Activated T-helper 2 cell treated with anti-CD3 and anti-CD28 coated beads, Interferon-gamma antibody, Interleukin-2, Interleukin-4, amounts not matched to agents 10 μg/mL and 5 μg/mL and 100 μg/mL, durations not matched to agents 14 hours and 24 hours and 36 hours (primary cell): ENCODE data around the gene RAP2B. TPM values are rescaled to one million over a fixed set of nuclear protein-coding genes. Genes with fewer than 3 reads are reported as not detected.
A peak's percentile ranks its signal among the peaks of the same experiment; 100 is the strongest.
"Not testable (repeated sequence)": the region's sequence is repeated elsewhere in the genome, so short reads cannot be mapped to it uniquely, and the experiment has no call there.

Experiments used
- DNase-seq: peaks from one replicate; pipeline ENCODE4 v3.0.0; 2021; ENCODE audit warnings: low spot score
- H3K27ac Mint-ChIP-seq: one replicate; pipeline ENCODE4 v1.8.0; 2021; ENCODE audit warnings: mixed read lengths
- H3K27me3 Mint-ChIP-seq: one replicate; pipeline ENCODE4 v1.8.0; 2021; ENCODE audit warnings: low read depth, mixed read lengths
- H3K36me3 Mint-ChIP-seq: one replicate; pipeline ENCODE4 v1.8.0; 2021; ENCODE audit warnings: low read depth, mixed read lengths
- H3K4me1 Mint-ChIP-seq: one replicate; pipeline ENCODE4 v1.8.0; 2021; ENCODE audit warnings: low read depth, mixed read lengths
- H3K4me3 Mint-ChIP-seq: one replicate; pipeline ENCODE4 v1.8.0; 2021; ENCODE audit warnings: low read depth, mild to moderate bottlenecking, moderate library complexity, mixed read lengths
- H3K9me3 Mint-ChIP-seq: one replicate; pipeline ENCODE4 v1.8.0; 2021; ENCODE audit warnings: mixed read lengths
- intact Hi-C: fragments of 100-400 bp; cut with micrococcal nuclease; formaldehyde crosslinking; loops from one replicate; pipeline ENCODE4 v1.15.1; 2023
- total RNA-seq: library from RNA; stranded (reverse); gene quantifications from 2 replicates; pipeline ENCODE4 v1.2.3, GENCODE V29; 2022

Gene RAP2B
- total RNA-seq, 1 donor from 2014 or later, result 13.7 TPM

- no peaks in the 10 kb centered on the region for H3K36me3 Mint-ChIP-seq
- no peaks in the 10 kb centered on the region for H3K27me3 Mint-ChIP-seq
- peaks cover 18% of the 10 kb centered on the region for H3K4me1 Mint-ChIP-seq
- intact Hi-C loops, result no loop called here
- H3K4me3 Mint-ChIP-seq, result no peak overlapping the region
- H3K27ac Mint-ChIP-seq, result no peak overlapping the region
- no peak for DNase-seq
- H3K9me3 Mint-ChIP-seq, result no peaks in the 10 kb centered on the region
Observed at GRCh38 chr3:153144779-153145178, 17.2 kb upstream of the RAP2B start.

- Mint-ChIP-seq H3K27ac (no peak overlapping the region), H3K4me1 (peaks cover 15% of the 10 kb centered on the region)
- intact Hi-C loops, result no loop called here
Observed at GRCh38 chr3:153145454-153145853, 16.6 kb upstream of the RAP2B start.

GRCh38 chr3:153146191-153147053, 15.6 kb upstream of the RAP2B start:
- H3K4me1 Mint-ChIP-seq, result peaks cover 13% of the 10 kb centered on the region
- no peak for DNase-seq
- no peaks in the 10 kb centered on the region for H3K36me3 Mint-ChIP-seq
- H3K9me3 Mint-ChIP-seq, result no peaks in the 10 kb centered on the region
- no peaks in the 10 kb centered on the region for H3K27me3 Mint-ChIP-seq
- intact Hi-C loops, result no loop called here
- H3K27ac Mint-ChIP-seq, result no peak overlapping the region
- no peak overlapping the region for H3K4me3 Mint-ChIP-seq

More at GRCh38 chr3:153145454-153145853, 16.6 kb upstream of the RAP2B start:
- Mint-ChIP-seq H3K36me3 (no peaks in the 10 kb centered on the region), H3K27me3 (no peaks in the 10 kb centered on the region), H3K9me3 (no peaks in the 10 kb centered on the region), H3K4me3 (no peak overlapping the region)
- DNase-seq, result no peak

GRCh38 chr3:153150991-153151390, 11.0 kb upstream of the RAP2B start:
- Mint-ChIP-seq H3K4me1 (peaks cover 5% of the 10 kb centered on the region), H3K27ac (no peak overlapping the region)

GRCh38 chr3:153155786-153156185, 6.2 kb upstream of the RAP2B start:
- intact Hi-C loops, H3K4me3 Mint-ChIP-seq, H3K9me3 Mint-ChIP-seq, DNase-seq, H3K36me3 Mint-ChIP-seq, H3K27me3 Mint-ChIP-seq, H3K4me1 Mint-ChIP-seq, H3K27ac Mint-ChIP-seq: not testable (repeated sequence)

More at GRCh38 chr3:153150991-153151390, 11.0 kb upstream of the RAP2B start:
- H3K36me3 Mint-ChIP-seq, result no peaks in the 10 kb centered on the region
- no peak overlapping the region for H3K4me3 Mint-ChIP-seq
- intact Hi-C loops, result no loop called here
- no peak for DNase-seq
- no peaks in the 10 kb centered on the region for H3K27me3 Mint-ChIP-seq
- no peaks in the 10 kb centered on the region for H3K9me3 Mint-ChIP-seq

- intact Hi-C loops, result no loop called here
- no peak for DNase-seq
- Mint-ChIP-seq H3K4me1 (peaks cover 4% of the 10 kb centered on the region), H3K9me3 (no peaks in the 10 kb centered on the region), H3K4me3 (no peak overlapping the region), H3K36me3 (peaks cover 3% of the 10 kb centered on the region), H3K27me3 (no peaks in the 10 kb centered on the region), H3K27ac (no peak overlapping the region)
Observed at GRCh38 chr3:153158189-153158588, 3.8 kb upstream of the RAP2B start.

- peaks cover 11% of the 10 kb centered on the region for H3K4me1 Mint-ChIP-seq
- no peak for DNase-seq
- intact Hi-C loops, result no loop called here
- no peak overlapping the region for H3K27ac Mint-ChIP-seq
- no peaks in the 10 kb centered on the region for H3K9me3 Mint-ChIP-seq
- peaks cover 12% of the 10 kb centered on the region for H3K36me3 Mint-ChIP-seq
- H3K27me3 Mint-ChIP-seq, result no peaks in the 10 kb centered on the region
- H3K4me3 Mint-ChIP-seq, result peak overlapping the region; percentile 94
Observed at GRCh38 chr3:153158961-153159735, 2.9 kb upstream of the RAP2B start.

- Mint-ChIP-seq H3K9me3 (no peaks in the 10 kb centered on the region), H3K27ac (no peak overlapping the region), H3K36me3 (peaks cover 20% of the 10 kb centered on the region), H3K4me3 (peak overlapping the region; percentile 94), H3K4me1 (peaks cover 18% of the 10 kb centered on the region), H3K27me3 (no peaks in the 10 kb centered on the region)
- no peak for DNase-seq
- intact Hi-C loops, result loop anchor here (2.0 to 10.0 kb wide), 4 partner anchors 129 to 1955 kb away; partner anchors contain the start of genes GPR171 and MBNL1
Observed at GRCh38 chr3:153159771-153160397, 2.1 kb upstream of the RAP2B start.

- Mint-ChIP-seq H3K27me3 (no peaks in the 10 kb centered on the region), H3K4me3 (peak overlapping the region; percentile 94), H3K4me1 (peaks cover 25% of the 10 kb centered on the region), H3K36me3 (peaks cover 27% of the 10 kb centered on the region), H3K9me3 (no peaks in the 10 kb centered on the region), H3K27ac (peak overlapping the region; percentile 97)
- intact Hi-C loops, result loop anchor here (1.0 to 10.0 kb wide), 7 partner anchors 22 to 1956 kb away; partner anchors contain the start of genes GPR171 and MBNL1
- peak; percentile 73 for DNase-seq
Observed at GRCh38 chr3:153160451-153161137, 1.4 kb upstream of the RAP2B start.

- H3K4me3 Mint-ChIP-seq, result peak overlapping the region; percentile 94
- DNase-seq, result peak; percentile 93
- H3K4me1 Mint-ChIP-seq, result peaks cover 31% of the 10 kb centered on the region
- peaks cover 32% of the 10 kb centered on the region for H3K36me3 Mint-ChIP-seq
- H3K9me3 Mint-ChIP-seq, result no peaks in the 10 kb centered on the region
- no peaks in the 10 kb centered on the region for H3K27me3 Mint-ChIP-seq
- H3K27ac Mint-ChIP-seq, result peak overlapping the region; percentile 97
- intact Hi-C loops, result loop anchor here (1.0 to 10.0 kb wide), 7 partner anchors 23 to 1956 kb away; partner anchors contain the start of genes GPR171 and MBNL1
Observed at GRCh38 chr3:153161138-153161713, 800 bp upstream of the RAP2B start.

GRCh38 chr3:153162513-153163392, 727 bp downstream of the RAP2B start:
- DNase-seq, result peak; percentile 41
- peaks cover 45% of the 10 kb centered on the region for H3K4me1 Mint-ChIP-seq
- peaks cover 39% of the 10 kb centered on the region for H3K36me3 Mint-ChIP-seq
- intact Hi-C loops, result loop anchor here (5.0 to 10.0 kb wide), 3 partner anchors 895 to 1958 kb away; partner anchors contain the start of genes GPR171 and MBNL1
- H3K9me3 Mint-ChIP-seq, result no peaks in the 10 kb centered on the region
- peak overlapping the region; percentile 94 for H3K4me3 Mint-ChIP-seq
- H3K27ac Mint-ChIP-seq, result peak overlapping the region; percentile 82
- H3K27me3 Mint-ChIP-seq, result no peaks in the 10 kb centered on the region
